ENCODE results near the gene SLC35A1.

SLC35A1 gene

DNA sequence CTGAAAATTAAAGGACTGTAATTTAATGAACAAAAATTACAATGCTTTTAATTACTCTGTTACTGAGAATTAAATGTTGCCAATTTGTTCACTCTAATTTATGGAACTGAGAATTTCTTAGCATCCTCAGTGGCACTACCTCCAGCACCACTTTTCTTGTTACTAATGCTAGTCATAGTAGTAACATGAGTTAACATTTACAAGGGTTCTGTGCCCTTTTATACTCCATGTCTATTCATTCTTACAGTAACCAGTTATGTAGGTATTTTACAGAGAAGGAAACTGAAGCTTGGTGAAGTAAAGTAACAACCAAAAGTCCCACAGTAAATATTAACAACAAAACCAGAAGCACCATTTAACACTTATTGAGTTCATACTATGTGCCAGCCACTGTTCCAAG is 82.7 kb downstream of the SLC35A1 start:
- Histone ChIP-seq H3K36me3 (ENCODE audit: insufficient read depth, low read length) (peaks cover 14% of the 10 kb centered on the region), H3K9ac (ENCODE audit: insufficient read length) (no peak overlapping the region), H3K9me3 (ENCODE audit: low read depth, low read length) (no peaks in the 10 kb centered on the region), H3K4me3 (no peak overlapping the region), H3K27ac (no peak overlapping the region)
- no peak for DNase-seq (ENCODE audit: low read depth, low spot score)
- TF ChIP-seq EZH2 (IDR thresholded peaks at IDR 0.05) (no peak), FOXP2 (optimal IDR thresholded peaks at IDR 0.05; ENCODE audit: control extremely low read depth, extremely low read length, insufficient read depth) (no peak), POLR2AphosphoS5 (IDR thresholded peaks at IDR 0.05; ENCODE audit: borderline replicate concordance, low read depth, low read length) (no peak)

DNA sequence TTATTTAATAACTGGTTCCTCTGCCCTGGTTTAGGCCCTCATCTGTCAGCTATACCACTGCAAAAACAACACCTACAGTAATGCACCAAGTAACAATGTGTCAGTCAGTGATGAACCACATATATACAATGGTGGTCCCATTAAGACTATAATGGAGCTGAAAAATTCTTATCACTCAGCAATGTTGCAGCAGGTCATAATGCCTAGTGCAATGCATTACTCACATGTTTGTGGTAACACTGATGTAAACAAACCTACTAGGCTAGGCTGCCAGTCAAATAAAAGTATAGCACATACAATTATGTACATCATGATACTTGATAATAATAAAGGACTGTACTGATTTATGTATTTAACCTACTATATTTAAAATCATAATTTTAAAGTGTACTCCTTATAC is 85.7 kb downstream of the SLC35A1 start:
- no peak for DNase-seq (ENCODE audit: low read depth, low spot score)

DNA sequence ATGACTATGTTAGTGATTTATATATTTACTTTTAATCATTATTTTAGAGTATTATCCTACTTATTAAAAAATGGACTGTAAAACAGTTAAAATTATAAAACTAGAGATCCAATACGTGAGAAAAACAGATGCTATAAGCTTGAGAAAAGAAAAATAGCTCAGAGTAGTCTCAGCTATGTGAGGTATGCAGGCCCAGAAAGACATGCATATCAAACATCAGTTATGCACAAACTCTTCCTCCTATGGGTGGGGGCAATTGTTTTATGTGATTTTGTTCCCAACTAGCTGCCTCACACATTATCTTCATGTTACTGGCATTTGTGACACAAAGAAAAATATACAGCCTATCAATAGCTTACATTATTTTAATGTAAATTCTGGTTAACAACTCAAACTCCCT is 88.2 kb downstream of the SLC35A1 start:
- Histone ChIP-seq H3K9ac (ENCODE audit: insufficient read length) (no peak overlapping the region), H3K9me3 (ENCODE audit: low read depth, low read length) (no peaks in the 10 kb centered on the region), H3K27ac (no peak overlapping the region), H3K36me3 (ENCODE audit: insufficient read depth, low read length) (peaks cover 32% of the 10 kb centered on the region), H3K4me3 (no peak overlapping the region)
- DNase-seq (ENCODE audit: low read depth, low spot score) = no peak
- no peak for TF ChIP-seq FOXP2 (optimal IDR thresholded peaks at IDR 0.05; ENCODE audit: control extremely low read depth, extremely low read length, insufficient read depth)
- TF ChIP-seq POLR2AphosphoS5 (IDR thresholded peaks at IDR 0.05; ENCODE audit: borderline replicate concordance, low read depth, low read length) = no peak
- TF ChIP-seq EZH2 (IDR thresholded peaks at IDR 0.05) = no peak

More for the DNA sequence above, 85.7 kb downstream of the SLC35A1 start:
- H3K36me3 ChIP-seq (ENCODE audit: insufficient read depth, low read length) = peaks cover 28% of the 10 kb centered on the region
- no peak overlapping the region for H3K4me3 ChIP-seq
- no peak for TF ChIP-seq POLR2AphosphoS5 (IDR thresholded peaks at IDR 0.05; ENCODE audit: borderline replicate concordance, low read depth, low read length)
- no peak for TF ChIP-seq EZH2 (IDR thresholded peaks at IDR 0.05)
- no peak for TF ChIP-seq FOXP2 (optimal IDR thresholded peaks at IDR 0.05; ENCODE audit: control extremely low read depth, extremely low read length, insufficient read depth)
- no peak overlapping the region for H3K9ac ChIP-seq (ENCODE audit: insufficient read length)
- H3K27ac ChIP-seq = no peak overlapping the region
- no peaks in the 10 kb centered on the region for H3K9me3 ChIP-seq (ENCODE audit: low read depth, low read length)

Measured in SK-N-MC (cell line).